ENCODE data around the gene PPP1R14D.

Gene PPP1R14D

GRCh38 chr15:40819048-40819447 is 9.5 kb downstream of the PPP1R14D start:
- no peak for DNase-seq (ENCODE audit: low spot score)

- DNase-seq (ENCODE audit: low spot score) = no peak
Measured at GRCh38 chr15:40815042-40815698, 13.3 kb downstream of the PPP1R14D start.

- no peak for DNase-seq (ENCODE audit: low spot score)
Measured at GRCh38 chr15:40812721-40813425, 15.6 kb downstream of the PPP1R14D start.

GRCh38 chr15:40808861-40809450 is 19.6 kb downstream of the PPP1R14D start:
- no peak for DNase-seq (ENCODE audit: low spot score)

- DNase-seq (ENCODE audit: low spot score) = no peak
Measured at GRCh38 chr15:40807888-40808461, 20.5 kb downstream of the PPP1R14D start.

- DNase-seq (ENCODE audit: low spot score) = peak; percentile 94
Measured at GRCh38 chr15:40807028-40807887, 21.2 kb downstream of the PPP1R14D start, which contains the start of the genes DNAJC17 and ZFYVE19. DNAJC17 (minus strand) TSS chr15:40807473; CDS start chr15:40807446, 27 bp downstream. ZFYVE19 (plus strand) TSS chr15:40807089; CDS start chr15:40807590, 501 bp downstream.

- DNase-seq (ENCODE audit: low spot score) = no peak
Measured at GRCh38 chr15:40806672-40807027, 21.9 kb downstream of the PPP1R14D start.

- DNase-seq (ENCODE audit: low spot score) = no peak
Measured at GRCh38 chr15:40803688-40804087, 24.8 kb downstream of the PPP1R14D start.

- DNase-seq (ENCODE audit: low spot score) = no peak
Measured at GRCh38 chr15:40803076-40803475, 25.4 kb downstream of the PPP1R14D start.

GRCh38 chr15:40799523-40799922 is 29.0 kb downstream of the PPP1R14D start:
- no peak for DNase-seq (ENCODE audit: low spot score)

GRCh38 chr15:40796512-40796911 is 32.0 kb downstream of the PPP1R14D start:
- no peak for DNase-seq (ENCODE audit: low spot score)

- no peak for DNase-seq (ENCODE audit: low spot score)
Measured at GRCh38 chr15:40796041-40796440, 32.5 kb downstream of the PPP1R14D start.

- DNase-seq (ENCODE audit: low spot score) = peak; percentile 49
Measured at GRCh38 chr15:40793216-40793989, 35.1 kb downstream of the PPP1R14D start.

- DNase-seq (ENCODE audit: low spot score) = no peak
Measured at GRCh38 chr15:40792394-40792793, 36.1 kb downstream of the PPP1R14D start.

- no peak for DNase-seq (ENCODE audit: low spot score)
Measured at GRCh38 chr15:40790718-40791117, 37.8 kb downstream of the PPP1R14D start.

- no peak for DNase-seq (ENCODE audit: low spot score)
Measured at GRCh38 chr15:40789999-40790398, 38.5 kb downstream of the PPP1R14D start.

- DNase-seq (ENCODE audit: low spot score) = no peak
Measured at GRCh38 chr15:40789119-40789518, 39.4 kb downstream of the PPP1R14D start.

- DNase-seq (ENCODE audit: low spot score) = no peak
Measured at GRCh38 chr15:40787991-40788390, 40.5 kb downstream of the PPP1R14D start.

- DNase-seq (ENCODE audit: low spot score) = no peak
Measured at GRCh38 chr15:40787344-40787841, 41.1 kb downstream of the PPP1R14D start.

GRCh38 chr15:40785814-40786213 is 42.7 kb downstream of the PPP1R14D start:
- DNase-seq (ENCODE audit: low spot score) = no peak

GRCh38 chr15:40785164-40785563 is 43.3 kb downstream of the PPP1R14D start:
- no peak for DNase-seq (ENCODE audit: low spot score)
